HL-60 (cell line): ENCODE measurements around the gene GMPPA.

Experiments used
- DNase-seq, 2 experiments: peaks; one replicate each; pipeline ENCODE4 v3.0.0-alpha.2; 2010 to 2020; ENCODE audit warnings: low read depth in 1 of 2, low spot score in 1 of 2
- H3K27ac ChIP-seq: fragments of 250-450 bp; sonication (Bioruptor Pico); replicated peaks from 2 replicates; pipeline ENCODE4 v1.5.1; 2020; ENCODE audit warnings: mild to moderate bottlenecking, moderate library complexity
- H3K27me3 ChIP-seq: fragments of 250-450 bp; sonication (Bioruptor Pico); 2 replicates; pipeline ENCODE4 v1.5.1; 2021; ENCODE audit warnings: mild to moderate bottlenecking, moderate library complexity; ENCODE audit not compliant: insufficient read depth, poor library complexity, severe bottlenecking
- H3K4me3 ChIP-seq: replicated peaks from 2 replicates; pipeline ENCODE4 v1.5.1; 2011; ENCODE audit warnings: mild to moderate bottlenecking, control low read depth, low read length; ENCODE audit not compliant: insufficient read depth
- CTCF ChIP-seq: IDR thresholded peaks from one replicate; pipeline ENCODE4 v1.5.1; 2011; ENCODE audit warnings: low read length, control low read depth, inconsistent platforms; ENCODE audit not compliant: insufficient read depth
- GABPA ChIP-seq: IDR thresholded peaks from 2 replicates; pipeline ENCODE4 v1.6.1; 2012; ENCODE audit warnings: low read depth
- POLR2AphosphoS5 ChIP-seq: IDR thresholded peaks from 2 replicates; pipeline ENCODE4 v1.6.1; 2012; ENCODE audit warnings: low read depth
- REST ChIP-seq: IDR thresholded peaks from 2 replicates; pipeline ENCODE4 v1.6.1; 2012; ENCODE audit warnings: low read depth; ENCODE audit not compliant: insufficient replicate concordance
- SPI1 ChIP-seq: IDR thresholded peaks from 2 replicates; pipeline ENCODE4 v1.6.1; 2012; ENCODE audit warnings: low read depth, mild to moderate bottlenecking, borderline replicate concordance

The GMPPA gene

GRCh38 chr2:219514196-219514761 lies 15.6 kb downstream of the GMPPA start, which contains the start of gene ASIC4:
ASIC4 (plus strand) TSS chr2:219514482; CDS start chr2:219514725, 243 bp downstream.
- peak in 1 of 2 experiments; percentile 54 for DNase-seq
- TF ChIP-seq SPI1 (no peak), POLR2AphosphoS5 (no peak; the same call in 1 of the 2 replicates), GABPA (no peak), REST (no peak), CTCF (no peak)
- peaks cover 76% of the 10 kb centered on the region for H3K27me3 ChIP-seq
- no peak within 1 kb of the TSS for H3K27ac ChIP-seq
- H3K4me3 ChIP-seq = no peak within 1 kb of the TSS

- Histone ChIP-seq H3K27me3 (peaks cover 77% of the 10 kb centered on the region), H3K4me3 (no peak overlapping the region), H3K27ac (no peak overlapping the region)
- DNase-seq = no peak
- no peak for TF ChIP-seq CTCF
- no peak for TF ChIP-seq SPI1
- no peak for TF ChIP-seq REST
Measured at GRCh38 chr2:219514836-219515235, 16.1 kb downstream of the GMPPA start.

GRCh38 chr2:219515874-219516629 lies 17.4 kb downstream of the GMPPA start:
- Histone ChIP-seq H3K4me3 (no peak overlapping the region), H3K27me3 (peaks cover 76% of the 10 kb centered on the region), H3K27ac (no peak overlapping the region)
- TF ChIP-seq REST = no peak
- no peak for TF ChIP-seq CTCF
- TF ChIP-seq GABPA = no peak
- TF ChIP-seq POLR2AphosphoS5 = no peak
- TF ChIP-seq SPI1 = no peak
- DNase-seq = no peak
